HG02970 (cell line): Measurements from ENCODE around the gene KPNB1.

Experiments used
- ATAC-seq: cut with Tn5 transposase; IDR thresholded peaks from one replicate; pipeline ENCODE4 v1.9.1; 2021; ENCODE audit warnings: mild to moderate bottlenecking, moderate library complexity, moderate number of reproducible peaks; ENCODE audit not compliant: unreplicated experiment, low FRiP score

The KPNB1 gene

DNA sequence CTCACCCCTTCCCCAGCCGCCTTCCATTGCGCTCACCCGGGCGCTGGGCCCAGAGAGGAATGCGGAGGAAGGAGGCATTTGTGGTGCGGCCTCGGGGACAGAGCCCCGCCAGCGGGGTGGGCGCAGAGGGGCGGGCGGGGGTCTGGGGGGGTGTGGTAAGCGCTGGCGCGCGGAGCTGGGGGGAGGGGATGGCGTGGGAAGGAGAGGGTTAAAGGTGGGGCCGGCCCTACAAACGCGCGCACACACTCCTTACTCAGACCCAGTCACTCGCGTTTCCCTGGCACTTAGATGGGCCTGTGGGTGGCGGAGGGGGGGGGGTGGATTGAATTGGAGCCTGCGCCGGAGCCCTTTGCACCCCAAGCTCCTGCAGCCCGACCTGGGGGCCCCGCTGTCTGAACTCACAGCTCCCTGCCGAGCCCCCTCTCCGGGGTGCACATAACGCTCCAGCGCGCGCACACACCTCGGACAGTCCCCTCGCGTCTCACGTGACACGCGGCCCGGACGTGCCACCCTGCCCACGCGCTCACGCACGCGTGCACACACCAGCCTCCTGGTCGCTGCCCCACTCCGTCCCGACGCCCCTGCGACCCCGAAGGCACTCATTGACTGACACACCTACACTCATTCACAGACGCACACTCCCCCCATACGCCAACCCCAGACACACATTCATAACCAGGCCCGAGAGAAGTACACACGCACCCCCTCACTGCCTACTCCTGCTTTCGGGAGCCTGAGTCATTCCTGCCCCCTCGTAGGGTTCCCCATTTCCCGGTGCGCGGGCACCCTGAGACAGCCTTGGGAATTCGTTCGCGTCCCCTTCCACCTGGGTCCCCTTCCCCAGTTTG is 45.1 kb downstream of the KPNB1 start:
- no peak for ATAC-seq

DNA sequence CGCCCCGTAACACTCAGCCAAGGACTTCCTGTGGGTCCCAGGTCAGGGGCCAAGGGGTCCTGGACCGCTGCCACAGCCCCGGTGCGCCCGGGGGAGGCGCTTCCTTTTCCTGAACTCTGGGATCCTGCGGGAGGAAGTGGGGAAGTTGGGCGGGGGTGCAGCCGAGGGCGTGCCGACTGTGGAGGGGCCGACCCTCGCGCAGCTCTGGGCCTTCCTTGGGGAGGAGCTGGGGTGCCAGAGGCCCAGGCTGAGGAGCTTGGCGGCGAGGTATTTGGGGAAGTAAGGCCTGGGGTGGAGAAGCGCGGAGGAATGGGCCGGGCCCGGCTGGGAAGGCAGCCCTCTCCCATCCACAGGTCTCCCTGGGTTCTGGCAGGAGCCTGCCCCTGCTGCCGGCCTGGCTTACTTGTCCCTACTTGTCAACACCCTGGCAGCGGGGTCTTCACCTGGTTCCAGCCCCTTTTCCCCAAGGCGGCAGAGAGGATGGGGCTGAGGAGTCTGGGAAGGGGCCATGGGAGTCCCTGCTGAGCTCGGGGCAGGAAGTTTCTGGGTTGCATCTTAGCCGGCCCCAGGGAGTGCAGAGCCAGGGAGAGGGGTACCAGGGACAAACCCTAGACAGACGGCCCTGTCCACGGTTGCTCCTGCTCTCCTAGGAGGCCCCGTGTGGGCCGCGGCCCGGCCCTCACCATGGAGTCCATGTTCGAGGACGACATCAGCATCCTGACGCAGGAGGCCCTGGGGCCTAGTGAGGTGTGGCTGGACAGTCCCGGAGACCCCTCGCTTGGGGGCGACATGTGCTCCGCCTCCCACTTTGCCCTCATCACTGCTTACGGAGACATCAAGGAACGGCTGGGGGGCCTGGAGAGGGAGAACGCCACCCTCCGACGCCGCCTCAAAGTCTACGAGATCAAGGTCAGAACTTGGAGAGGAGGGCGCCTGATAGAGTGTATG is 46.0 kb downstream of the KPNB1 start:
- no peak for ATAC-seq

GRCh38 chr17:47696717-47697642 is 47.3 kb downstream of the KPNB1 start:
- no peak for ATAC-seq

DNA sequence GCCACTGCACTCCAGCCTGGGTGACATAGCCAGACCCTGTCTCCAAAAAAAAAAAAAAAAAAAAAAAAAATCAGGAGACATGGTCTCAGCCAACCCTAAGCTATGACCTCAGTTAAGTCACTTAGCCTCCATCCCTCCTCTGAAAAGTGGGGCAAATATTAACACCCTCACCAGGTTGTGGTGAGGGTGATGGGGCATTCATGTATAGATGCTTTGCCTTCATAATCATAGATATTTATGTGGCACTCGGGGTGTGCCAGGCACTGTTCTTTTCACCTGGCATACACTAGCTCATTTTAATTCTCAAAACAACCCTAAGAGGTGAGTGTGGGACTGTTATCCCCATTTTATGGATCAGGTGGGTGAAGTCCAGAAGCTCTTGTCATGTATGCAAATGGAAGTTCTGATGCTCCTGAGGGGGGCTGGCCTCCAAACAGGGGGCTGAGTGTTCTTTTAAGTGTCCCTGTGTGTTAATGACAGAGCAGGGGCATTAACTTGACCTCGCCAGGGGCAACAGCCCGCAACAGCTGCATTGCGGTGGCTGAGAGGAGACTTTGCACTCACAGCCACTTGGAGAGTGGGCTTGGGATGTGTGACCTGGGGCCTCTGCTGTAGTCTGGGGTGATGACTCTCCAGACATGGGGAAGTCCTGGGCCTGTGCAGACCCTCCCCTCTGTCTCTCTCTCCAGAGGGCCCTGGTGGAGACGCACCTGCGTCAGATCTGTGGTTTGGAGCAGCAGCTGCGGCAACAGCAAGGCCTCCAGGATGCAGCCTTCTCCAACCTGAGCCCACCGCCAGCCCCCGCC is 48.4 kb downstream of the KPNB1 start:
- no peak for ATAC-seq

DNA sequence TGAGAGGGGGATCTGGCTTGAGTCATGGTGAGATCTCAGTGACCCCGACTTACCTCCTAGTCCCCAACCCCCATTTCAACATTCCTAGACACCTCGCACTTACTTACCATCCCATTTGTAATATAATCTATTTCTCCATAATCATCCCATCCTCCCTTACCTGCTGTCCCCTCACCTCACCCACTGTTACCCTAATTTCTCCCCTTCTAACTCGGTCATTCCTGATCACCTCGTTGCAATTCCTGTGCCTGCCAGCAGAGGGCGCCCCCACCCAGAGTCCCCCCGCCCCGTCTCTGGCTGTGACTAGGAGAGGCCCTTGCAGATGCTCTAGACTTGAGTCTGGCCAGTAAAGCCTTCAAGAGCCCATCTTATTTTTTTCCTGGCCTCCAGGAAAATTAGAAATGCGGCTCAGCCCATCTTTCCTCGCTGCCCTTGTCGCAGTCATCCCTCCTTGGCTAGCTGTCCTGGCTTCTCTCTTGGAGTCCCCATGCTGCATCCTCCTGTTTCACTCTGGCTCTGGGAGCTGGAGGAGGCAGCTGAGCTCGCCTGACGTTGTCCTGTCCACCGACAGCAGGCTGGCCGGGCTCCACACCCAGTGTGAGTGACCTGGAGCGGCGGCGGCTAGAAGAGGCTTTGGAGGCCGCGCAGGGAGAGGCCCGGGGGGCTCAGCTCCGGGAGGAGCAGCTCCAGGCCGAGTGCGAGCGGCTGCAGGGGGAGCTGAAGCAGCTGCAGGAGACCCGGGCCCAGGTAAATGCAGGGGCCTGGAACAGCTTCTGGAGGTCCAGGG is 49.2 kb downstream of the KPNB1 start:
- no peak for ATAC-seq

DNA sequence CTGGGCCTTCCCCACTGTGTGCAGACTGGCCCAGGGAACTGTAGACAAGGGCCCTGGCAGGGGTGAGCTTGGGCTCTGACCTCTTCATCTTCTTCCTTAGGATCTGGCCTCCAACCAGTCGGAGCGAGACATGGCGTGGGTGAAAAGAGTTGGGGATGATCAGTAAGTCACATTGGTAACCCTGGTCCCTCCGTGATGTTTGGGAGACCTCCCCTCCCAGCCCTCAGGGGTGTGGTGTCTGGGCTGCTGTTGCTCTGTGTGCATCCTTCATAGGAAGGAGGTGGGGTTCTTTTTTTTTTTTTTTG is 49.8 kb downstream of the KPNB1 start:
- no peak for ATAC-seq

DNA sequence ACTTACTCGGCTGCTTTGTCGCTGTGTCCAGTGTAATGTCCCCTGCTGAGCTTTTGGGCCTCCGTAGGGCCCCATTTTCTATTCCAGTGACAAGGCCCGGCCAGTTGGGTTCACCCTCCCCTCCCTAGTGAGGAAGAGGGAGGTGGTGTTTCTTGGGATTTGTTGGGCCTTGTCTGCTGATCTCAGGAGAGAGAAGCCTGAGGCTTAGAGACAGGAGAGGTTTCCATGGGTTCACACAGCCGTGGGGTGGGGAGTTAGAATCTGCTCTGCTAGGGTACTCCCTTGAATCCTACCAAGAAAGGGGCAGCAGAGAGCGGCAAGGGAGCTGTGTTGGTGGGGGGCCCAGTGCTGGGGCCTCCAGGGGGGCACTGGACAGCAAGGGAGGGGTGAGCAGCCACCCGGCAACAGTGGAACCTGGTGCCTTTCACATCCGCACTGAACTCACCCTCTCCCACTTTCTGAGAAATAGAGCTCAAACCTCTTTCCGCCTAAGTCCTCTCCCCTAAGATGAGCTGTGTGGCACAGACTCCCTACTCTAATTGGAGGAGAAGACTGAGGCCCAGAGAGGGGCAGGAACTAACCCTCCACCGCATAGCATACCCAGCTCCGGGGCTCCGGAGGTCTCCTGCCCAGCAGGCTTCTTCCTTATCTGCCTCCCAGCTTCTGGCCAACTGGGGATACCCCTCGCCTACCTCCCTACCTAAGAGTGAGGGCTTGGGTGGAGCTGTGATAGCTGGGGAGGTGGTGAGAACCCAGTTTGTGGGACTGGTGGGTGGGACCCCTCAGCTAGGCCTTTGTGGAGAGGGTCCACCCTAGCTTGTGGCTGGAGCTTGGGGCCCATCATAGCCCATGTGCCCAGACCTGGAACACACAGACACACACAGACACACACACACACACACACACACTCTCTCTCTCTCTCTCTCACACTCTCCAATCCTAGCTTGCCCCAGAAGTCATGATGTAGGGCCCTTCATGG is 51.0 kb downstream of the KPNB1 start:
- ATAC-seq = no peak

GRCh38 chr17:47701608-47702007 is 51.9 kb downstream of the KPNB1 start:
- ATAC-seq = no peak

DNA sequence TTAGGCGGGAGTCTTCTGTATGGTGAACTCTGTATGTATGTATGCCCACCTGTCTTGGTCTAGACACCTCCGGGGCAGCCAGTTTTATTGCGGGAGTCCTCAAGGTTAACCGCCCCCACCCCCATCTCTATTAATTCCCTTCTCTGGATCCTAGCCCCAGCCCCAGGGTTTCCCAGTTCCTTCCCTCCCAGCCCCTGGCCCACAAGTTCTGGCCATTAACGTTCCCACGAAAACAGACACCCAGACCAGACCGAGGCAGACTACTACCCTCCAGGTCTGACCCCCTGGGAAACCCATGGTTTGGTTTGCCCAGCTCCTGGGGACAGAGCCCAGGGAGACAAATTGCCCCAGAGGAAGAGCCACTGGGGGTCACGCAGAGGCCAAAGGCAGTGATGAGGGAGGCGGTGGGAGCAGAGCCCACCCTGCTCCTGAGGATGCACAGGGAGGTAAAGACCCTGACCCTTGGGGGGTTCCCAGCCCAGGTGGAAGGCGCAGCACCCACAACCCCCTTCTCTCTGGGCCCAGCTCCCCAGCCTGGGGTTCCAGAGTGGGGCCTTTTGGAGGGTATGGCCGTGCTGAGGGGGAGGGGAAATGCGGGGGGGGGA is 52.8 kb downstream of the KPNB1 start:
- no peak for ATAC-seq

- ATAC-seq = no peak
Observed at GRCh38 chr17:47703191-47703591, 53.5 kb downstream of the KPNB1 start.

- no peak for ATAC-seq
Observed at GRCh38 chr17:47703671-47704070, 54.0 kb downstream of the KPNB1 start.

GRCh38 chr17:47704116-47704515 is 54.4 kb downstream of the KPNB1 start:
- no peak for ATAC-seq

DNA sequence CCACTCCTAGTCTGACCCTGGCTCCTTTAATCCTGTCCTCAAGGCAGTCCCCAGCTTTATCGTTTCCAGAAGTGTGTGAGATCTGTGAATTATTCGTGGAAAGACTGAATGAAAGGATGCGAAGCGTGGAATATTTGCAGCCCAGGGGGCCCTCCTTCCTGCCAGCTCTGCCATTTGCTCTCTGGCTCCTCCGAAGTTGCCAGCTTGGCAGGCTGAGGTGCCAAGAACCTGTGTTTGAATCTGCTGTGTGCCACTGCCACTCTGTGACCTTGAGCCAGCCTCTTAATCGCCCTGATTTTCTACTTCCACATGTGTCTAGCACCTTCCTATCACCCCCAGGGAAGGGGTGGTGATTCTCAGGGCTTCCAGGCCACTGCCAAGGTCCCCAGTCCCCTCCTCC is 55.0 kb downstream of the KPNB1 start:
- ATAC-seq = no peak

GRCh38 chr17:47705536-47706530 is 56.1 kb downstream of the KPNB1 start:
- no peak for ATAC-seq

- no peak for ATAC-seq
Observed at GRCh38 chr17:47707056-47707804, 57.5 kb downstream of the KPNB1 start.

GRCh38 chr17:47707884-47708283 is 58.2 kb downstream of the KPNB1 start:
- no peak for ATAC-seq
